ENCODE results near the gene TGDS. TPM values are rescaled to one million over a fixed set of nuclear protein-coding genes. Genes with fewer than 3 reads are reported as not detected.

The TGDS gene
- total RNA-seq, 4 donors from 2014 or later: 3.0 to 20.2 (median 9.6) TPM

DNA sequence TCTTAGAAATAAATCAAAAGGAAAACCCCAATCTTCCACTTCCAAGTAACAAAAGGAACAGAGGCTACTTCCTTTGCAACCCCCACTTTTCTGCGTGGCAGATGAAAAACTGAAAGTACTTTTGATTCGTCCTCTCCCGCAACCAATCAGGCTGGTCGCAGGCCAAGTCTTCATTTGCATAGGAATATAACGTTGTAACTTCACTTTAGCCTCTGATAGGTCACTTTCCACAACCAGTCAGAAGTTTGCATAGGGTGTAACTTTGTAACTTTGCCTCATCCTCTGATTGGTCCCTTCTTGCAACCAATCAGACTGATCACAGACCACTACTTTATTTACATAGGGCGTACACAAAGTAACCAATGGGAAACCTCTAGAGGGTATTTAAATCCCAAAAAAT, 37.2 kb downstream of the TGDS start:
- H3K4me1 ChIP-seq: no peaks in the 10 kb centered on the region
- no peaks in the 10 kb centered on the region for H3K27me3 ChIP-seq
- no peaks in the 10 kb centered on the region for H3K36me3 ChIP-seq
- H3K9me3 ChIP-seq: no peaks in the 10 kb centered on the region
- H3K27ac ChIP-seq: no peak overlapping the region
- in situ Hi-C loops (cut with MboI; ENCODE audit: low pct_ligation_motif_present in 1 of 4, low pct_unique_long_range_greater_than_20kb in 1 of 4, low sequenced_read_pairs in 3 of 4): no loop called here
- WGBS, 2 donors (ENCODE audit: low coverage in 1 of 2): 64 to 71% methylated on average over 6 of the region's 6 CpGs
- TF ChIP-seq, protein P1, sequence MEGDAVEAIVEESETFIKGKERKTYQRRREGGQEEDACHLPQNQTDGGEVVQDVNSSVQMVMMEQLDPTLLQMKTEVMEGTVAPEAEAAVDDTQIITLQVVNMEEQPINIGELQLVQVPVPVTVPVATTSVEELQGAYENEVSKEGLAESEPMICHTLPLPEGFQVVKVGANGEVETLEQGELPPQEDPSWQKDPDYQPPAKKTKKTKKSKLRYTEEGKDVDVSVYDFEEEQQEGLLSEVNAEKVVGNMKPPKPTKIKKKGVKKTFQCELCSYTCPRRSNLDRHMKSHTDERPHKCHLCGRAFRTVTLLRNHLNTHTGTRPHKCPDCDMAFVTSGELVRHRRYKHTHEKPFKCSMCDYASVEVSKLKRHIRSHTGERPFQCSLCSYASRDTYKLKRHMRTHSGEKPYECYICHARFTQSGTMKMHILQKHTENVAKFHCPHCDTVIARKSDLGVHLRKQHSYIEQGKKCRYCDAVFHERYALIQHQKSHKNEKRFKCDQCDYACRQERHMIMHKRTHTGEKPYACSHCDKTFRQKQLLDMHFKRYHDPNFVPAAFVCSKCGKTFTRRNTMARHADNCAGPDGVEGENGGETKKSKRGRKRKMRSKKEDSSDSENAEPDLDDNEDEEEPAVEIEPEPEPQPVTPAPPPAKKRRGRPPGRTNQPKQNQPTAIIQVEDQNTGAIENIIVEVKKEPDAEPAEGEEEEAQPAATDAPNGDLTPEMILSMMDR (IDR thresholded peaks at IDR 0.05): no peak
- TF ChIP-seq POLR2A (IDR thresholded peaks at IDR 0.05): no peak
- TF ChIP-seq EP300 (IDR thresholded peaks at IDR 0.05; ENCODE audit: low read depth): no peak
- no peak for TF ChIP-seq POLR2AphosphoS5 (IDR thresholded peaks at IDR 0.05)
- intact Hi-C loops (cut with DNase I; ENCODE audit: low total_unique reads): no loop called here
- no peak for DNase-seq
- no peak overlapping the region for H3K4me3 ChIP-seq

DNA sequence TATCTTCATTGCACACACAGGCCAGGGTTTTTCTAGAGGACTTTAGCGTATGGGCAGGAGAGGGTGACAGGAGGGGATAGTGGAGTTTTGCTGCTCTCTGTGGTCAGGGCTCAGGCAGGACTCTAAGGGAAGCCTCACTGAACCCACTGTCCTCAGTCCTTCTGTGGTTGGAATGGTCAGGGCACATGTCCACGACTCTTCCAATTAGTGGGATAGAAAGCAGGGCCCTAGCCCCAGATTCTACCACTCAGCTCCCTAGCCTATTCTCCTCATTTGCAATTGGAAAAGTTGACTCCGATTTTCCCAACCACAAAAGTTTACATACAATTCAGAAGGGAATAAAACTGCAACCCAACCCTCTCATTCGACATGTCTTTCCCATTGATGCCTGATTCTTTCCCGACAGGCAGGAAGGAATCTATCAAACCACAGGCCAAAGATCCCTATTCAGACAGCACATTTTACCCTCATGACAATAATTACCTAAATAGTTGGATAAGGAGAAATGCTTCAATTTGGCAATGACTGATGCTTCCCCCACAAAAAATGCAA, 38.2 kb downstream of the TGDS start:
- H3K9me3 ChIP-seq: no peaks in the 10 kb centered on the region
- TF ChIP-seq EP300 (IDR thresholded peaks at IDR 0.05; ENCODE audit: low read depth) (no peak), POLR2AphosphoS5 (IDR thresholded peaks at IDR 0.05) (no peak), POLR2A (IDR thresholded peaks at IDR 0.05) (no peak)
- TF ChIP-seq, protein P1 (IDR thresholded peaks at IDR 0.05): no peak
- in situ Hi-C loops (cut with MboI; ENCODE audit: low pct_ligation_motif_present in 1 of 4, low pct_unique_long_range_greater_than_20kb in 1 of 4, low sequenced_read_pairs in 3 of 4) (no loop called here), intact Hi-C loops (cut with DNase I; ENCODE audit: low total_unique reads) (no loop called here)
- no peaks in the 10 kb centered on the region for H3K27me3 ChIP-seq
- no peaks in the 10 kb centered on the region for H3K36me3 ChIP-seq
- H3K4me3 ChIP-seq: no peak overlapping the region
- 90 to 92% methylated on average over 2 to 5 of the region's 5 CpGs for WGBS, 2 donors (ENCODE audit: low coverage in 1 of 2)
- DNase-seq: no peak
- H3K4me1 ChIP-seq: no peaks in the 10 kb centered on the region
- no peak overlapping the region for H3K27ac ChIP-seq

DNA sequence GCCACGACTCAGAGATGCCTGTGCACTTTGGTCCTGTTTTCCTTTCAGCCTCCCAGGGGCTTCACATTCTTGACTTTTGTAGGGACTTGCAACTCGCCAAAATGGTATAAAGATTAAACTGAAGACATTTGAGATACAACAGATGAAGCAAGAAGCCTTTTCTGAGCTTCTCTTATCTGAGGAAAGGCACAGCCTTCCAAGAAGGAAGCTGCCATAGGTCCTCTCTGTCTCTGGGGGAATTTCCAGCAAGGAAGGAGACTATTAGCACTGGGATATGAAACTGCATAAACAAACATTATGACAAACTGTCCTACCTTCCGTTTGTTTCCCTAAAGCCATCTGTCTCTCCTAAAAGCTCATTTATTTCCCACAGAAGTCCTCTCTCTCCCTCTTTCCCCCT, 39.3 kb downstream of the TGDS start:
- Histone ChIP-seq H3K27me3 (no peaks in the 10 kb centered on the region), H3K4me3 (no peak overlapping the region), H3K27ac (no peak overlapping the region), H3K36me3 (no peaks in the 10 kb centered on the region), H3K9me3 (no peaks in the 10 kb centered on the region), H3K4me1 (no peaks in the 10 kb centered on the region)
- in situ Hi-C loops (cut with MboI; ENCODE audit: low pct_ligation_motif_present in 1 of 4, low pct_unique_long_range_greater_than_20kb in 1 of 4, low sequenced_read_pairs in 3 of 4): no loop called here
- intact Hi-C loops (cut with DNase I; ENCODE audit: low total_unique reads): no loop called here
- no peak for DNase-seq
- TF ChIP-seq POLR2AphosphoS5 (IDR thresholded peaks at IDR 0.05) (no peak), POLR2A (IDR thresholded peaks at IDR 0.05) (no peak), EP300 (IDR thresholded peaks at IDR 0.05; ENCODE audit: low read depth) (no peak)
- TF ChIP-seq, protein P1 (IDR thresholded peaks at IDR 0.05): no peak
- 61 to 68% methylated on average over 3 of the region's 3 CpGs for WGBS, 2 donors (ENCODE audit: low coverage in 1 of 2)

DNA sequence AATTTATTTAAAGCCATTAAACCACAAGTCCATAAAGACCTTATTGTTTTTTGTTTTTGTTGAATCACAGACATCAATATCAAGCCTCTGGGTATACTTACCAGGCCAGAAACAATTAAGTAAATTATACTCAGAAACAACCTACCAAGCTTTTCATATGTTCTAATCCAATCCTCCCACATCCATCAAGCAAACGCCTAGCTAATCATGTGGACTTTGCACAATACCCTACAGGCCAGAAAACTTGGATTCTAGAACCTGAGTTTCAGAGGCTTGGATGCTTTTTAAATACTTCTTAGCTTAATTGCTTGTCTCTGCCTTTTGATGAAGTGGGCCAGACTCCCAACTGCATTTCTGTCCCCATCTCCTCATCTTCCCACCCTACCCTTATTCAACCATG, 39.9 kb downstream of the TGDS start:
- H3K9me3 ChIP-seq: no peaks in the 10 kb centered on the region
- no peak for TF ChIP-seq POLR2AphosphoS5 (IDR thresholded peaks at IDR 0.05)
- 29 to 45% methylated on average over 1 of the region's 1 CpG for WGBS, 2 donors (ENCODE audit: low coverage in 1 of 2)
- H3K4me1 ChIP-seq: no peaks in the 10 kb centered on the region
- no peak for DNase-seq
- in situ Hi-C loops (cut with MboI; ENCODE audit: low pct_ligation_motif_present in 1 of 4, low pct_unique_long_range_greater_than_20kb in 1 of 4, low sequenced_read_pairs in 3 of 4) (no loop called here), intact Hi-C loops (cut with DNase I; ENCODE audit: low total_unique reads) (no loop called here)
- no peaks in the 10 kb centered on the region for H3K36me3 ChIP-seq
- H3K27ac ChIP-seq: no peak overlapping the region
- no peaks in the 10 kb centered on the region for H3K27me3 ChIP-seq
- H3K4me3 ChIP-seq: no peak overlapping the region

DNA sequence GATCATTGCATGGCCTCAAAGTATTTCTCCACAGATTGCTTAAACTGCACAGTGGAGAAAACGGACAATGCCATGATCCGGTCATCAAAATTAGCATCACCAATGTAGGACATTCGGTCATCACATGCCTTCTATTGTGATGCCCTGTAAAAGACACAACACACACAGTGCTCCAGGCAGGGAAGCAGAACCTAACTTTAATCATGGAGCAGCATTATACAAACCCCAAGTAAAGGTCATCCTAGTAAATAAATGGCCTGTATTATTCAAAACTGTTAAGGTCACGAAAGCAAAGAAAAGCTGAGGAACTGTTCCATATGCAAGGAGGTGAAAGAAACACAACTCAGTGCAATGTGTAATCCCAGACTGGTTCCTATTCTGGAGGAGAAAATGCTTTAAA, 42.2 kb downstream of the TGDS start:
- DNase-seq: no peak
- WGBS, 2 donors (ENCODE audit: low coverage in 1 of 2): 96 to 97% methylated on average over 4 of the region's 4 CpGs
- in situ Hi-C loops (cut with MboI; ENCODE audit: low pct_ligation_motif_present in 1 of 4, low pct_unique_long_range_greater_than_20kb in 1 of 4, low sequenced_read_pairs in 3 of 4) (no loop called here), intact Hi-C loops (cut with DNase I; ENCODE audit: low total_unique reads) (no loop called here)
- no peak overlapping the region for H3K4me3 ChIP-seq
- peaks cover 0 to under 1% (median 0%) of the 10 kb centered on the region in 4 donors for H3K4me1 ChIP-seq
- H3K9me3 ChIP-seq: no peaks in the 10 kb centered on the region
- TF ChIP-seq, protein P1 (IDR thresholded peaks at IDR 0.05): no peak
- TF ChIP-seq POLR2AphosphoS5 (IDR thresholded peaks at IDR 0.05) (no peak), EP300 (IDR thresholded peaks at IDR 0.05; ENCODE audit: low read depth) (no peak), POLR2A (IDR thresholded peaks at IDR 0.05) (no peak)
- H3K27ac ChIP-seq: no peak overlapping the region
- no peaks in the 10 kb centered on the region for H3K36me3 ChIP-seq
- no peaks in the 10 kb centered on the region for H3K27me3 ChIP-seq

All from transverse colon (tissue), 4 donors.